RWPE2 (cell line): ENCODE measurements around the gene ENTHD1.

Experiments
- ATAC-seq: fragments of 200-7000 bp; cut with Tn5 transposase; 3 replicates; pipeline ENCODE4 v1.9.1; 2021; ENCODE audit warnings: low read depth
- DNase-seq: peaks from one replicate; pipeline ENCODE4 v3.0.0-alpha.2; 2020; ENCODE audit warnings: low spot score
- H3K27ac ChIP-seq: fragments of 450-650 bp; 2 replicates; pipeline ENCODE4 v1.5.1; 2017; ENCODE audit warnings: mild to moderate bottlenecking; ENCODE audit not compliant: poor library complexity, severe bottlenecking
- H3K27me3 ChIP-seq: fragments of 250-450 bp; sonication (Bioruptor Pico); 2 replicates; pipeline ENCODE4 v1.5.1; 2021; ENCODE audit warnings: mild to moderate bottlenecking, moderate library complexity; ENCODE audit not compliant: insufficient read depth, poor library complexity, severe bottlenecking
- H3K36me3 ChIP-seq: fragments of 250-450 bp; sonication (Bioruptor Pico); 2 replicates; pipeline ENCODE4 v1.5.1; 2020; ENCODE audit warnings: low read depth, mild to moderate bottlenecking, moderate library complexity
- H3K4me1 ChIP-seq: fragments of 250-450 bp; sonication (Bioruptor Pico); 2 replicates; pipeline ENCODE4 v1.5.1; 2021; ENCODE audit warnings: mild to moderate bottlenecking, moderate library complexity; ENCODE audit not compliant: insufficient read depth, poor library complexity, severe bottlenecking
- H3K4me3 ChIP-seq: fragments of 250-450 bp; sonication (Bioruptor Pico); 2 replicates; pipeline ENCODE4 v1.5.1; 2021; ENCODE audit warnings: mild to moderate bottlenecking, moderate library complexity; ENCODE audit not compliant: severe bottlenecking
- H3K9me3 ChIP-seq: fragments of 250-450 bp; sonication (Bioruptor Pico); 2 replicates; pipeline ENCODE4 v1.5.1; 2021; ENCODE audit warnings: mild to moderate bottlenecking, moderate library complexity; ENCODE audit not compliant: severe bottlenecking
- CTCF ChIP-seq: fragments of 450-650 bp; IDR thresholded peaks from one replicate; pipeline ENCODE4 v1.5.1; 2017; ENCODE audit warnings: mild to moderate bottlenecking, moderate library complexity; ENCODE audit not compliant: poor library complexity, severe bottlenecking

The ENTHD1 gene

DNA sequence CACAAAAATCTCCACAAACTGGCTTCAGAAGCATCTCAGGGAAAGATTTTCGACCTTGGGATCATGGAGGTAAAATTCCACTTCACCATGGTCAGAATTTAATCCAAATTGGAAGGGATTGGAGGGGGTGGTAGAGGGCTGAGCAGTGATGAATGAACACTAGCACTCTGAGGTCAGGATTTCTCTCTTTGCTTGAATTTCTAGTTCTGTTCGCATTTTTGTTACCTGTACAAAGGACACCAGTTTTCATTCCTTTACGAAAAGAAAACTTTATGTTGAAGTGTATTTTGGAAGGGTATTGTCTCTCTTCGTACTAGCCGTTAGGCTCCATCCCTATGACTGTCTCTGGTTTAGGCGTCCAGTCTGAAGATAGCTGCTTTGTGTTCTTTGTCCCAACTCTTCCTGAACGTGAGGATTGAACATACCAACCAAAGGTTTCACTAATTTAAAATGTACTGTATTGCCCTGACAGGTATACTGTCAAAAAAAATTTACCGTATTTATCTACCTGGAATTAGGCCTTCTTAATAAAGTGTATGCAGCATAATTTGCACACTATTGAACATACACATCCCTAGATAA is 8.1 kb upstream of the ENTHD1 start:
- DNase-seq (no peak), ATAC-seq (no peak)
- TF ChIP-seq CTCF: no peak
- Histone ChIP-seq H3K36me3 (no peaks in the 10 kb centered on the region), H3K27me3 (peaks cover 5% of the 10 kb centered on the region), H3K9me3 (no peaks in the 10 kb centered on the region), H3K4me1 (no peaks in the 10 kb centered on the region), H3K4me3 (no peak overlapping the region), H3K27ac (no peak overlapping the region)

- DNase-seq (no peak), ATAC-seq (no peak)
- H3K27ac ChIP-seq: no peak within 1 kb of the TSS
- H3K36me3 ChIP-seq: no peaks in the 10 kb centered on the region
- H3K4me1 ChIP-seq: no peaks in the 10 kb centered on the region
- peaks cover 8% of the 10 kb centered on the region for H3K27me3 ChIP-seq
- no peak within 1 kb of the TSS for H3K4me3 ChIP-seq
- H3K9me3 ChIP-seq: no peaks in the 10 kb centered on the region
- no peak for TF ChIP-seq CTCF
These were observed 7.0 kb upstream of the ENTHD1 start, which contains the start of gene GRAP2 for GRCh38 chr22:39900306-39901227. Gene GRAP2 (plus strand): TSS chr22:39901084. CDS start chr22:39947107, 46,023 bp downstream.

GRCh38 chr22:39898997-39899396 is 5.4 kb upstream of the ENTHD1 start:
- Histone ChIP-seq H3K9me3 (no peaks in the 10 kb centered on the region), H3K27ac (no peak overlapping the region), H3K4me1 (no peaks in the 10 kb centered on the region), H3K4me3 (no peak overlapping the region), H3K27me3 (peaks cover 8% of the 10 kb centered on the region), H3K36me3 (no peaks in the 10 kb centered on the region)
- ATAC-seq: no peak
- DNase-seq: no peak
- TF ChIP-seq CTCF: no peak

DNA sequence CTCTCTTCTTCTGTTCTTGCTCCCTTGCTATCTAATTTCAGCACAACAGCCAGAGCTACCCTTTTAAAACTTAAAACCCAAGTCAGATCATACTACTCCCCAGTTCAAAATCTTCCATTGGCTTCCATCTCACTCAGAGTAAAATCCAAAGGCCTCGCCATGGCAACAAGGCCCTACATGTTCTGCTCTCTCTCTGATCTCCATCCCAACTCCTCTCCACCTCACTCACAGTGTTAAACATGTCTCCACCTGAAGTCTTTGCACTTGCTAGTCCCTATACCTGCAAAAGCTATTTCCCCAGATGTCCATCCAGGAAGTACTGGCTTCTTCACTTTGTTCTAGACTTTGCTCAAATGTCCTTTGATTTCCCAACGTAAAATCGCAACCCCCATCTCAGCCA is 4.3 kb upstream of the ENTHD1 start:
- no peak for ATAC-seq
- Histone ChIP-seq H3K36me3 (no peaks in the 10 kb centered on the region), H3K9me3 (no peaks in the 10 kb centered on the region), H3K4me3 (no peak overlapping the region), H3K27me3 (peaks cover 8% of the 10 kb centered on the region), H3K27ac (no peak overlapping the region), H3K4me1 (no peaks in the 10 kb centered on the region)
- no peak for TF ChIP-seq CTCF
- no peak for DNase-seq
